NK-92 treated with Interleukin-12 subunit alpha and Interleukin-12 subunit beta, amount 100 ng/mL, for 24 hours (cell line): ENCODE results near the gene RETREG3.
A peak's percentile ranks its signal among the peaks of the same experiment; 100 is the strongest.

Experiments used
- DNase-seq: peaks from one replicate; lab custom pipeline; 2025; lab: John Stamatoyannopoulos, UW

The RETREG3 gene

DNA sequence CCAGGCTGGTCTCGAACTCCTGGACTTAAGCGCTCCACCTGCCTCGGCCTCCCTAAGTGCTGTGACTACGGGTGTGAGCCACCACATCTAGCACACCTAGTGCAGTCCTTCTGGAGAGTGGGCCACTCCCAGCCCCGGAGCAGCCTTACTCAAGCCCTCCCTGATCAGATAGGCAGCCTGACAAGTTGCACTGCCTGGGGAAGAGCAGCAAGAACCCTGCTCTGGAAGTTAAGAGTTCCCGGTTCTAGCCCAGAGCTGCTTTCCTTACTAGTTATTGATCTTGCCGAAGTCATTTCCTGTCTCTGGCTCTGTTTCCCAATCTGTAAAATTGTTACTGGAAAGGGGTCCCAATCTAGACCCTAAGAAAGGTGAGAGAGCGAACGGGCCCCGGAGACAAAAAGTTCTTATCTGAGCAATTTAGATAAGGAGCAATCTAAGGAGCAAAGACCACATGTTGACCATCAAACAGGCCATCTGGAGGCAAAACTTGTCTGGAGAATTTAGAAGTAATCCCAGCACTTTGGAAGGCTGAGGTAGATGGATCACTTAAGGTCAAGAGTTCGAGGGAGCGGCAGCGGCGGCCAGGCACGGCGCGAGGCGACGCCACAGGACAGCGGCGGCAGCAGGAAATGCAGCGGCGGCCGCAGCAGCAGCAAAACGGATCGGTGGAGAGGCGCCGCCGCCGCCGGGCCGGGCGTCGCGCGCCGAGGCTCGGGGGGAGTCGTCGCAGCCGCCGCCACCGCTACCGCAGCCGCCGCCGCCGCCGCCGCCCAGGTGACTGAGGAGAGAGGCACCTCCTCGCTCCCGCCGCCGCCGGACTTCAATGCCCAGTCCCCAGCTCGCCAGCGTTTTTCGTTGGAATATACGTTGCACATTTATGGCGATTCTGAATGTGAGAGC lies 77.5 kb downstream of the RETREG3 start:
- DNase-seq = peak; percentile 36

DNA sequence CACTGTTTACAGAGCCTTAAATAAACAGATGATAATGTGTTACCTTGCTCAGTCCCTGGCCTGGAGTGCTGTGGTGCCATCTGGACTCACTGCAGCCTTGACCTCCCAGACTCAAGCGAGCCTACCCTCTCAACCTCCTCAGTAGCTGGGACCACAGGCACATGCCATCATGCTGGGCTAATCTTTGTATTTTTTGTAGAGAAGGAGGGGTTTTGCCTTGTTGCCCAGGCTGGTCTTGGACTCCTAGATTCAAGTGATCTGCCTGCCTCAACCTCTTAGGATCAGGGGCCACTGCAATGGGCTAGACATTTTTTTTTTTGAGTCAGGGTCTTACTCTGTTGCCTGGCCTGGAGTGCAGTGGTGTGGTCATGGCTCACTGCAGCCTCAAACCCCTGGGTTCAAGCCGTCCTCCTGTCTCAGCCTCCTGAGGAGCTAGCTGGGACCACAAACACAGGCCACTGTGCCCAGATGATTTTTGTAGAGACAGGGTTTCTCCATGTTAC lies 78.2 kb downstream of the RETREG3 start:
- no peak for DNase-seq
